GM18870 (cell line): Measurements from ENCODE around the gene KYNU.
A peak's percentile ranks its signal among the peaks of the same experiment; 100 is the strongest.

ENCODE experiments used
- ATAC-seq: cut with Tn5 transposase; IDR thresholded peaks from one replicate; pipeline ENCODE4 v1.9.1; 2021; ENCODE audit warnings: moderate library complexity; ENCODE audit not compliant: unreplicated experiment

The KYNU gene

GRCh38 chr2:142954493-142954892 is 77.0 kb downstream of the KYNU start:
- no peak for ATAC-seq

GRCh38 chr2:142957144-142957543 is 79.7 kb downstream of the KYNU start:
- ATAC-seq = no peak

GRCh38 chr2:142961202-142961601 is 83.7 kb downstream of the KYNU start:
- no peak for ATAC-seq

GRCh38 chr2:142965443-142965842 is 88.0 kb downstream of the KYNU start:
- ATAC-seq = no peak

- ATAC-seq = no peak
Measured at GRCh38 chr2:142966284-142966683, 88.8 kb downstream of the KYNU start.

GRCh38 chr2:142967060-142967459 is 89.6 kb downstream of the KYNU start:
- ATAC-seq = no peak

- no peak for ATAC-seq
Measured at GRCh38 chr2:142973160-142973821, 95.8 kb downstream of the KYNU start.

GRCh38 chr2:142973822-142974207 is 96.4 kb downstream of the KYNU start:
- ATAC-seq = peak; percentile 18

- peak; percentile 53 for ATAC-seq
Measured at GRCh38 chr2:142974288-142975024, 97.0 kb downstream of the KYNU start.

GRCh38 chr2:142975239-142975638 is 97.8 kb downstream of the KYNU start:
- ATAC-seq = no peak

- peak; percentile 41 for ATAC-seq
Measured at GRCh38 chr2:142980246-142981068, 103.0 kb downstream of the KYNU start.

GRCh38 chr2:142981069-142981378 is 103.6 kb downstream of the KYNU start:
- ATAC-seq = peak; percentile 4

- ATAC-seq = no peak
Measured at GRCh38 chr2:142981756-142982155, 104.3 kb downstream of the KYNU start.

- peak; percentile 82 for ATAC-seq
Measured at GRCh38 chr2:142983174-142983573, 105.7 kb downstream of the KYNU start.

- ATAC-seq = no peak
Measured at GRCh38 chr2:142984657-142985056, 107.2 kb downstream of the KYNU start.

GRCh38 chr2:142987044-142987443 is 109.6 kb downstream of the KYNU start:
- ATAC-seq = no peak

- ATAC-seq = peak; percentile 67
Measured at GRCh38 chr2:142989273-142990204, 112.1 kb downstream of the KYNU start.

- no peak for ATAC-seq
Measured at GRCh38 chr2:142991295-142991694, 113.8 kb downstream of the KYNU start.

- ATAC-seq = no peak
Measured at GRCh38 chr2:142992840-142993239, 115.4 kb downstream of the KYNU start.

GRCh38 chr2:142993771-142994170 is 116.3 kb downstream of the KYNU start:
- no peak for ATAC-seq

GRCh38 chr2:142994665-142995064 is 117.2 kb downstream of the KYNU start:
- no peak for ATAC-seq
